Uterus (tissue), 4 donors: ENCODE measurements around the gene TBCE. TPM values are rescaled to one million over a fixed set of nuclear protein-coding genes. Genes with fewer than 3 reads are reported as not detected.
"Not testable (repeated sequence)": the region's sequence is repeated elsewhere in the genome, so short reads cannot be mapped to it uniquely, and the experiment has no call there.

Experiments
- DNase-seq, 2 donors: peaks; one replicate each; pipeline ENCODE4 v3.0.0-alpha.2; 2019 to 2020
- H3K27ac ChIP-seq, 2 donors: fragments of 200-600 bp; sonication (generic); 1 replicate in 1 of 2; 2 replicates in 1 of 2; pipeline ENCODE4 v1.5.1; 2016 to 2018
- H3K27me3 ChIP-seq, 2 donors: fragments of 200-600 bp; sonication (generic); one replicate each; pipeline ENCODE4 v1.5.1; 2018 to 2019; ENCODE audit warnings: control low read depth in 1 of 2
- H3K36me3 ChIP-seq, 2 donors: fragments of 200-600 bp; sonication (generic); one replicate each; pipeline ENCODE4 v1.5.1; 2019; ENCODE audit warnings: control low read depth in 1 of 2
- H3K4me1 ChIP-seq, 2 donors: fragments of 200-600 bp; sonication (generic); one replicate each; pipeline ENCODE4 v1.5.1; 2018 to 2019; ENCODE audit warnings: control low read depth in 1 of 2
- H3K4me3 ChIP-seq, 2 donors: fragments of 200-600 bp; sonication (generic); 1 replicate in 1 of 2; 2 replicates in 1 of 2; pipeline ENCODE4 v1.5.1; 2018 to 2019; ENCODE audit warnings: mild to moderate bottlenecking in 1 of 2
- H3K9me3 ChIP-seq, 2 donors: fragments of 200-600 bp; sonication (generic); one replicate each; pipeline ENCODE4 v1.5.1; 2019; ENCODE audit warnings: control low read depth in 1 of 2
- CTCF ChIP-seq, 4 experiments: fragments of 200-600 bp in 2 of 4; fragments of 450-650 bp in 2 of 4; sonication (generic) in 2 of 4; IDR thresholded peaks; one replicate each; pipeline ENCODE4 v1.5.1; 2016 to 2019; ENCODE audit warnings: antibody characterized with exemption in 4 of 4, mild to moderate bottlenecking in 2 of 4, moderate library complexity in 1 of 4
- POLR2A ChIP-seq, 2 donors: fragments of 450-650 bp; IDR thresholded peaks; one replicate each; pipeline ENCODE4 v1.6.1; 2016; ENCODE audit warnings: antibody characterized with exemption in 2 of 2, mild to moderate bottlenecking in 1 of 2, moderate library complexity in 1 of 2
- intact Hi-C: fragments of 100-400 bp; cut with DNase I; formaldehyde crosslinking; loops from one replicate; pipeline ENCODE4 v1.15.1; 2023; ENCODE audit warnings: low total_unique reads
- total RNA-seq, 4 donors: library from RNA; depleted of rRNA in 3 of 4; stranded (reverse); fragments of >200 nt in 3 of 4; gene quantifications; one replicate each; pipeline versions ENCODE4 v1.1.0 to v1.2.4, GENCODE V29; 2014 to 2023
- donor health status: DM: yes; HTN: yes; CAD: no.

The TBCE gene
- total RNA-seq, 4 donors from 2014 or later = 9.7 to 34.5 (median 19.6) TPM

- peak overlapping the region in 1 of 2 donors; percentile 78 for H3K27ac ChIP-seq
Measured at GRCh38 chr1:235366286-235366685, 941 bp upstream of the TBCE start.

GRCh38 chr1:235368428-235368827 lies 1.2 kb downstream of the TBCE start:
- Histone ChIP-seq H3K4me3 (no peak overlapping the region), H3K4me1 (no peaks in the 10 kb centered on the region), H3K27ac (peak overlapping the region in 1 of 2 donors; percentile 78), H3K36me3 (no peaks in the 10 kb centered on the region), H3K9me3 (no peaks in the 10 kb centered on the region), H3K27me3 (no peaks in the 10 kb centered on the region)
- intact Hi-C loops = no loop called here
- DNase-seq = no peak
- TF ChIP-seq POLR2A (IDR thresholded peaks at IDR 0.05) (no peak), CTCF (IDR thresholded peaks at IDR 0.05) (no peak)

More at GRCh38 chr1:235366286-235366685, 941 bp upstream of the TBCE start:
- Histone ChIP-seq H3K27me3 (no peaks in the 10 kb centered on the region), H3K9me3 (no peaks in the 10 kb centered on the region), H3K36me3 (no peaks in the 10 kb centered on the region), H3K4me3 (no peak overlapping the region), H3K4me1 (no peaks in the 10 kb centered on the region)
- DNase-seq = no peak
- intact Hi-C loops = no loop called here
- TF ChIP-seq POLR2A (IDR thresholded peaks at IDR 0.05) = no peak
- no peak for TF ChIP-seq CTCF (IDR thresholded peaks at IDR 0.05)

GRCh38 chr1:235369802-235370201 lies 2.6 kb downstream of the TBCE start:
- no peak for DNase-seq
- Histone ChIP-seq H3K27ac (no peak overlapping the region), H3K27me3 (no peaks in the 10 kb centered on the region), H3K36me3 (no peaks in the 10 kb centered on the region), H3K4me3 (no peak overlapping the region), H3K9me3 (no peaks in the 10 kb centered on the region), H3K4me1 (no peaks in the 10 kb centered on the region)
- intact Hi-C loops = no loop called here
- no peak for TF ChIP-seq POLR2A (IDR thresholded peaks at IDR 0.05)
- no peak for TF ChIP-seq CTCF (IDR thresholded peaks at IDR 0.05)

- Histone ChIP-seq H3K27me3 (no peaks in the 10 kb centered on the region), H3K4me3 (no peak overlapping the region), H3K27ac (no peak overlapping the region), H3K4me1 (no peaks in the 10 kb centered on the region), H3K36me3 (no peaks in the 10 kb centered on the region), H3K9me3 (no peaks in the 10 kb centered on the region)
- TF ChIP-seq CTCF (IDR thresholded peaks at IDR 0.05) = no peak
- no peak for TF ChIP-seq POLR2A (IDR thresholded peaks at IDR 0.05)
- intact Hi-C loops = no loop called here
- DNase-seq = no peak
Measured at GRCh38 chr1:235375919-235376605, 8.8 kb downstream of the TBCE start.

- H3K27me3 ChIP-seq, H3K4me1 ChIP-seq, H3K36me3 ChIP-seq, intact Hi-C loops, H3K4me3 ChIP-seq, DNase-seq, H3K27ac ChIP-seq, H3K9me3 ChIP-seq: not testable (repeated sequence)
Measured at GRCh38 chr1:235378134-235378735, 11.0 kb downstream of the TBCE start.

GRCh38 chr1:235381955-235382739 lies 14.9 kb downstream of the TBCE start:
- DNase-seq, H3K27me3 ChIP-seq, H3K9me3 ChIP-seq, intact Hi-C loops, H3K4me1 ChIP-seq, H3K4me3 ChIP-seq, H3K36me3 ChIP-seq, H3K27ac ChIP-seq: not testable (repeated sequence)

- intact Hi-C loops, H3K4me3 ChIP-seq, H3K27ac ChIP-seq, H3K4me1 ChIP-seq, H3K27me3 ChIP-seq, H3K9me3 ChIP-seq, H3K36me3 ChIP-seq, DNase-seq: not testable (repeated sequence)
Measured at GRCh38 chr1:235385633-235386032, 18.4 kb downstream of the TBCE start.
